H1 (cell line): ENCODE data around the gene SOWAHD. TPM values are rescaled to one million over a fixed set of nuclear protein-coding genes. Genes with fewer than 3 reads are reported as not detected.

Experiments
- CTCF ChIA-PET: fragments of 300-600 bp; sonication (Branson Sonifier 250); formaldehyde crosslinking; loops from one replicate; lab custom pipeline; 2021; ENCODE audit not compliant: partially characterized antibody; lab: Charles Lee
- POLR2A ChIA-PET: fragments of 300-600 bp; sonication (Branson Sonifier 250); formaldehyde crosslinking; loops from one replicate; lab custom pipeline; 2021; ENCODE audit warnings: inconsistent platforms; ENCODE audit not compliant: partially characterized antibody; lab: Charles Lee
- DNase-seq, 2 experiments: peaks; one replicate each; pipeline versions ENCODE4 v3.0.0 to v3.0.0-alpha.2; 2010 to 2022; ENCODE audit warnings: low spot score in 2 of 2, low read depth in 1 of 2, mixed read lengths in 1 of 2
- FAIRE-seq: peaks from 2 replicates; lab custom pipeline; 2011; peaks lifted over from hg19 to GRCh38; lab: Jason Lieb, UNC
- H2AFZ ChIP-seq: 2 replicates; pipeline ENCODE4 v1.8.1; 2012; ENCODE audit warnings: low read length, inconsistent platforms
- H2AK5ac ChIP-seq: 2 replicates; pipeline ENCODE4 v1.6.1; 2013; ENCODE audit warnings: low read depth, low read length
- H2BK120ac ChIP-seq: replicated peaks from 2 replicates; pipeline ENCODE3; 2013; ENCODE audit warnings: low read depth, low read length, inconsistent platforms
- H2BK12ac ChIP-seq: 2 replicates; pipeline ENCODE4 v1.6.1; 2013; ENCODE audit warnings: low read depth, low read length
- H2BK15ac ChIP-seq: 2 replicates; pipeline ENCODE4 v1.6.1; 2013; ENCODE audit warnings: low read length
- H2BK20ac ChIP-seq: 2 replicates; pipeline ENCODE4 v1.6.1; 2013; ENCODE audit warnings: low read length
- H2BK5ac ChIP-seq: 2 replicates; pipeline ENCODE4 v1.6.1; 2013; ENCODE audit warnings: low read depth, low read length
- H3K14ac ChIP-seq: 2 replicates; pipeline ENCODE4 v1.6.1; 2013; ENCODE audit warnings: inconsistent platforms; ENCODE audit not compliant: insufficient read length
- H3K18ac ChIP-seq: 2 replicates; pipeline ENCODE4 v1.6.1; 2013; ENCODE audit warnings: low read length; ENCODE audit errors: extremely low read depth
- H3K23ac ChIP-seq: 2 replicates; pipeline ENCODE4 v1.6.1; 2013; ENCODE audit warnings: inconsistent platforms; ENCODE audit not compliant: insufficient read length
- H3K23me2 ChIP-seq: 2 replicates; pipeline ENCODE4 v1.6.1; 2013; ENCODE audit warnings: low read depth, low read length
- H3K27ac ChIP-seq: 2 replicates; pipeline ENCODE4 v1.6.1; 2011; ENCODE audit warnings: low read depth, low read length, inconsistent platforms
- H3K27me3 ChIP-seq, 4 experiments: replicated peaks in 1 of 4; 1 replicate in 1 of 4; 2 replicates in 3 of 4; pipeline versions ENCODE4 v1.6.1 to v1.8.1; 2011 to 2013; ENCODE audit warnings: low read length in 3 of 4, mild to moderate bottlenecking in 3 of 4, inconsistent platforms in 2 of 4, mixed read lengths in 2 of 4, moderate library complexity in 1 of 4; ENCODE audit not compliant: control insufficient read depth in 3 of 4, insufficient read depth in 3 of 4; ENCODE audit errors: extremely low read depth in 1 of 4
- H3K36me3 ChIP-seq, 4 experiments: 2 replicates each; pipeline versions ENCODE4 v1.6.1 to v1.8.1; 2011 to 2013; ENCODE audit warnings: mild to moderate bottlenecking in 4 of 4, low read length in 3 of 4, moderate library complexity in 2 of 4, control low read depth in 1 of 4, inconsistent platforms in 1 of 4; ENCODE audit not compliant: insufficient read depth in 4 of 4, control insufficient read depth in 2 of 4
- H3K4ac ChIP-seq: replicated peaks from 2 replicates; pipeline ENCODE3; 2013; ENCODE audit warnings: low read length, low read depth, mixed read lengths, inconsistent platforms; ENCODE audit not compliant: insufficient read length
- H3K4me1 ChIP-seq, 4 experiments: replicated peaks in 1 of 4; 1 replicate in 1 of 4; 2 replicates in 3 of 4; pipeline versions ENCODE4 v1.6.1 to v1.8.1; 2011 to 2013; ENCODE audit warnings: low read length in 3 of 4, inconsistent platforms in 2 of 4, mixed read lengths in 1 of 4; ENCODE audit not compliant: insufficient read depth in 4 of 4, control insufficient read depth in 3 of 4
- H3K4me2 ChIP-seq, 2 experiments: 2 replicates each; pipeline versions ENCODE4 v1.6.1 to v1.8.1; 2011 to 2013; ENCODE audit warnings: low read depth in 2 of 2, low read length in 2 of 2, control low read depth in 1 of 2, inconsistent platforms in 1 of 2, mild to moderate bottlenecking in 1 of 2; ENCODE audit not compliant: insufficient read depth in 1 of 2
- H3K4me3 ChIP-seq, 4 experiments: fragments of 200-600, 300-600 bp in 1 of 4; sonication (generic), shearing (Covaris generic), sonication (Bioruptor Twin) in 1 of 4; 2 replicates each; pipeline versions ENCODE4 v1.5.1 to v1.8.1; 2011 to 2016; ENCODE audit warnings: low read length in 4 of 4, low read depth in 3 of 4, control low read depth in 2 of 4, inconsistent platforms in 2 of 4, mild to moderate bottlenecking in 2 of 4, mixed read lengths in 1 of 4, moderate library complexity in 1 of 4; ENCODE audit not compliant: insufficient read depth in 2 of 4; ENCODE audit errors: extremely low read depth in 1 of 4
- H3K56ac ChIP-seq: replicated peaks from 2 replicates; pipeline ENCODE3; 2013; ENCODE audit warnings: low read depth, mild to moderate bottlenecking, mixed read lengths, low read length, inconsistent platforms; ENCODE audit not compliant: insufficient read length
- H3K79me1 ChIP-seq: 2 replicates; pipeline ENCODE4 v1.6.1; 2013; ENCODE audit warnings: low read depth, low read length, control low read depth
- H3K79me2 ChIP-seq, 2 experiments: 2 replicates each; pipeline versions ENCODE4 v1.6.1 to v1.8.1; 2012 to 2013; ENCODE audit warnings: low read length in 2 of 2, mild to moderate bottlenecking in 2 of 2, inconsistent platforms in 1 of 2; ENCODE audit not compliant: insufficient read depth in 2 of 2, control insufficient read depth in 1 of 2
- H3K9ac ChIP-seq, 4 experiments: replicated peaks in 1 of 4; 1 replicate in 1 of 4; 2 replicates in 3 of 4; pipeline versions ENCODE4 v1.6.1 to v1.8.1; 2011 to 2013; ENCODE audit warnings: low read depth in 3 of 4, low read length in 3 of 4, control low read depth in 2 of 4, mild to moderate bottlenecking in 2 of 4, moderate library complexity in 2 of 4, inconsistent platforms in 1 of 4; ENCODE audit errors: extremely low read depth in 1 of 4
- H3K9me3 ChIP-seq, 2 experiments: 2 replicates each; pipeline versions ENCODE4 v1.6.1 to v1.8.1; 2012 to 2013; ENCODE audit warnings: mild to moderate bottlenecking in 2 of 2, moderate library complexity in 2 of 2, control low read depth in 1 of 2, inconsistent platforms in 1 of 2, low read depth in 1 of 2, low read length in 1 of 2, mixed read lengths in 1 of 2; ENCODE audit not compliant: insufficient read depth in 2 of 2
- H4K20me1 ChIP-seq, 2 experiments: replicated peaks in 1 of 2; 2 replicates each; pipeline versions ENCODE3 to v1.8.1; 2011 to 2013; ENCODE audit warnings: inconsistent platforms in 2 of 2, low read length in 2 of 2, mild to moderate bottlenecking in 1 of 2; ENCODE audit not compliant: insufficient read depth in 2 of 2, control insufficient read depth in 1 of 2
- H4K5ac ChIP-seq: 2 replicates; pipeline ENCODE4 v1.6.1; 2013; ENCODE audit warnings: low read length, low read depth, mixed read lengths, inconsistent platforms; ENCODE audit not compliant: insufficient read length
- H4K8ac ChIP-seq: 2 replicates; pipeline ENCODE4 v1.8.0; 2013; ENCODE audit warnings: mild to moderate bottlenecking, moderate library complexity, low read length, inconsistent platforms; ENCODE audit not compliant: insufficient read depth; ENCODE audit errors: extremely low read depth
- H4K91ac ChIP-seq: replicated peaks from 2 replicates; pipeline ENCODE3; 2013; ENCODE audit warnings: low read length, mixed read lengths, inconsistent platforms; ENCODE audit not compliant: insufficient read length
- YY1 ChIP-seq: IDR thresholded peaks from 2 replicates; pipeline ENCODE4 v1.6.1; 2011; ENCODE audit warnings: low read depth, mild to moderate bottlenecking, low read length
- WGBS, 2 experiments: shearing (Covaris generic) in 1 of 2; methylation state at CpG; one replicate each; pipeline versions ENCODE4 v1.1.6 to v1.1.7; 2013 to 2015; ENCODE audit warnings: low lambda C conversion rate in 2 of 2, mixed read lengths in 2 of 2, inconsistent platforms in 1 of 2, low coverage in 1 of 2, missing lambda C conversion rate in 1 of 2; ENCODE audit not compliant: insufficient replicate concordance in 2 of 2, insufficient coverage in 1 of 2, insufficient read length in 1 of 2; ENCODE audit errors: extremely low coverage in 1 of 2, missing lambda C conversion rate in 1 of 2; 5-methylcytosine and 5-hydroxymethylcytosine counted together
- polyA plus RNA-seq, 7 experiments: library from polyadenylated mRNA; depleted of rRNA in 3 of 7; stranded (reverse) in 5 of 7; unstranded in 2 of 7; fragments of >200 nt in 5 of 7; fragments of 200-250 nt in 2 of 7; gene quantifications; 1 replicate in 5 of 7; 2 replicates in 1 of 7; 4 replicates in 1 of 7; pipeline versions ENCODE4 v1.2.1 to v1.2.3, GENCODE V29; 2011 to 2013; ENCODE audit warnings: missing spikeins in 2 of 7, mixed read lengths in 2 of 7
- total RNA-seq: library from RNA; stranded (reverse); fragmentation: NEBNext Ultra II Directional; extraction: Animal tissue kit (Norgen Biotek cat#: 25700); gene quantifications from 2 replicates; pipeline ENCODE4 v1.2.1, GENCODE V29; 2021

The SOWAHD gene
- total and polyA plus RNA-seq, 2 of the 8 experiments (the other 6 are each of a cell fraction or from before 2014, with no cell fraction given), result 1.7 to 2.9 TPM

- Histone ChIP-seq H3K4ac (no peak overlapping the region), H2BK15ac (no peak overlapping the region), H3K9me3 (no peaks in the 10 kb centered on the region), H3K14ac (no peak overlapping the region), H3K4me2 (no peak overlapping the region), H3K23me2 (peaks cover 9% of the 10 kb centered on the region; the same call in 1 of the 2 replicates), H4K5ac (no peak overlapping the region), H3K56ac (no peak overlapping the region), H4K91ac (no peak overlapping the region), H3K4me3 (no peak overlapping the region), H3K23ac (no peak overlapping the region), H3K9ac (no peak overlapping the region), H2BK5ac (no peak overlapping the region), H4K8ac (no peak overlapping the region), H2BK120ac (no peak overlapping the region), H3K27ac (no peak overlapping the region), H3K18ac (no peak overlapping the region; the same call in 1 of the 2 replicates), H3K36me3 (no peaks in the 10 kb centered on the region), H2AFZ (no peak overlapping the region), H2BK12ac (no peak overlapping the region), H3K79me1 (no peaks in the 10 kb centered on the region), H2AK5ac (no peak overlapping the region), H3K79me2 (no peaks in the 10 kb centered on the region), H3K4me1 (peaks cover 1 to 14% (median 5%) of the 10 kb centered on the region in 4 experiments; a peak in 6 of 7 replicates), H4K20me1 (no peaks in the 10 kb centered on the region), H3K27me3 (peaks cover 0 to 11% (median 5%) of the 10 kb centered on the region in 4 experiments; a peak in 5 of 7 replicates), H2BK20ac (no peak overlapping the region)
- DNase-seq, result no peak
- WGBS, 2 experiments, result 93% methylated on average over 5 of the region's 6 CpGs; no CpG with 5 or more reads in 1 of the 2 experiments
- FAIRE-seq, result no peak
- POLR2A ChIA-PET, result interaction anchor here (1.1 to 1.5 kb wide), 3 partner anchors 12 to 28 kb away, joined by 3 to 8 read pairs (median 3); partner anchors contain the start of gene RPL39
- CTCF ChIA-PET, result interaction anchor here (1.2 to 2.0 kb wide), 3 partner anchors 21 to 281 kb away, joined by 4 to 8 read pairs (median 5); no protein-coding TSS in a partner anchor
- no peak for TF ChIP-seq YY1
These were observed 5.5 kb downstream of the SOWAHD start for GRCh38 chrX:119763836-119764387.
